ENCODE results near the gene FBXO31. TPM values are rescaled to one million over a fixed set of nuclear protein-coding genes. Genes with fewer than 3 reads are reported as not detected.

Gene FBXO31
- total and polyA plus RNA-seq, 2 of the 13 experiments (the other 11 are each of a cell fraction or from before 2014, with no cell fraction given), result 92.4 to 101 TPM

DNA sequence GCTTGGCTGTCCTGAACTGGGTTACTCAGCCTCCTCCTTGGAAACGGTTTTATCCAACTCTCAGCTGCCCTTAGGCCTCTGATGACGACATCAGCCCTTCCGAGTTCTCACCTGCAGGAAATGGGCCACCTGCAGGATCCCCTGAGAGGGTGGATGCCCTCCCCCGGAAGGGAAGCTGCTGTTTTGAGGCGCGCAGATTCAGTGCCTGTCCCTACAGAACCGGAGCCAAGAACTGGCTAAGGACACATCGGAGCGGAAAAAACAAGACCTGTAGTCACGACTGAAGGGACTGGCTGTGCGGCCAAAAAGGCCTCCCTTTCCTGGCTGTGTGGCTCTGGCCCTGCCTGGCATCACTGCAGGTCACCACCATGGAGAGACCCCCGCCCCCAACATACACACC is 54.7 kb downstream of the FBXO31 start (continued):
- peak; percentile 86 for TF ChIP-seq RBM22 (optimal IDR thresholded peaks at IDR 0.05; ENCODE audit: low read length)
- TF ChIP-seq MED1 (CRISPR knock-in tag; IDR thresholded peaks at IDR 0.05), result no peak

DNA sequence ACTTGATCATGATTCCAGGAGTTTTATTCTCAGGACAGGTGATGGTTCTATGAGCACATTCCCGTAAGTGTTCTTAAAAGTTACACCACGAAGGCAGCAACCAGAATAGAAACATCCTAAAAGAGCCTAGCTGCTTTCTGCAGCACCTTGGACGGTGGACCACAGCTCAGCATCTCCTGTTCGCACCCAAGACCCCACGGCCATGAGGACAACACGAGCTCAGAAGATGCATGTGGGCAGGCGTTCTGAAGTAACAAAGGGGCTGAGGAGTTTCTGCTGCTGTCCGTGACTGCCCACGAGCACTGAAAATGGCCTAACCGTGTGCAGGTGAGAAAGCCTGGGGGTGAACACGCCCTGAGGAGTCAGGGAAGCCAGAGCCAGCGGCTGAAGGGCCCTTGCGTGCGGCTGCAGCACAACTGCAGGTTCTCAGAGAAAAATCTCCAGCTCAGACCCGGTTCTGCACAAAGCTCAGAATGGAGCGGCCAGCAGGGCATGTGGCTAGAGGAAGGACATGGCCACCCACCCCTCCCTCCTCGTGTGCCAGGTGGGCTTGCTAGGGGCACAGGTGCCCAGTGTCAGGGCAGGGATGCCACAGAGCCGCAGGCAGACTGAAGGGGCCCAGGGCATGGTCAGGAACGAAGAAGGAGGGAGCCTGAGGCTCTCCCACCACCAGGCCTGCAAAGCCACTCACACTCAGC is 55.6 kb downstream of the FBXO31 start:
- intact Hi-C loops (cut with micrococcal nuclease; ENCODE audit: unreplicated experiment), result no loop called here
- H3K4me3 ChIP-seq (replicated peaks in 1 of 3; ENCODE audit: insufficient read depth in 1 of 3, low read depth in 2 of 3, low read length in 3 of 3), result no peak overlapping the region
- ATAC-seq, result no peak
- H3K27me3 ChIP-seq (ENCODE audit: control insufficient read depth in 1 of 2, insufficient read depth in 2 of 2, low read length in 2 of 2), result no peaks in the 10 kb centered on the region
- no peaks in the 10 kb centered on the region for H3K4me1 ChIP-seq (ENCODE audit: insufficient read depth, low read length)
- no peak for DNase-seq (ENCODE audit: low spot score)
- WGBS (ENCODE audit: low lambda C conversion rate), result 98% methylated on average over 15 of the region's 19 CpGs
- ChIA-PET POLR2A (interaction anchor here (1.9 to 2.5 kb wide), 2 partner anchors 53 to 56 kb away, joined by 4 to 13 read pairs; partner anchors contain the start of gene FBXO31), CTCF (ENCODE audit: low intra/inter-chr PET ratio, low total read pairs) (no interaction called here)
- peaks cover 11% of the 10 kb centered on the region for H3K79me2 ChIP-seq (ENCODE audit: insufficient read depth, low read length)
- peaks cover 83% of the 10 kb centered on the region for H4K20me1 ChIP-seq (ENCODE audit: insufficient read depth, low read length)
- no TSS peak for BruUV-seq (replicated peaks)
- peaks cover 53 to 81% of the 10 kb centered on the region in 2 experiments for H3K36me3 ChIP-seq (replicated peaks in 1 of 2; ENCODE audit: control insufficient read depth in 1 of 2, insufficient read depth in 2 of 2, low read length in 2 of 2)
- no peak overlapping the region for H2AFZ ChIP-seq (ENCODE audit: low read length)
- no peak overlapping the region for H3K27ac ChIP-seq (ENCODE audit: extremely low read length, insufficient read depth, low read length)
- in situ Hi-C loops (cut with HindIII; ENCODE audit: extremely low pct_ligation_motif_present, low pct_unique_long_range_greater_than_20kb), result no loop called here
- FAIRE-seq, result no peak
- no peak overlapping the region for H3K9ac ChIP-seq (ENCODE audit: insufficient read depth, low read depth, low read length)
- no peak overlapping the region for H3K4me2 ChIP-seq (ENCODE audit: low read depth, low read length)
- no peaks in the 10 kb centered on the region for H3K9me3 ChIP-seq (ENCODE audit: low read length)
- no peak for TF ChIP-seq ZNF672 (CRISPR knock-in tag; IDR thresholded peaks at IDR 0.05)
- TF ChIP-seq NRL (CRISPR knock-in tag; IDR thresholded peaks at IDR 0.05; ENCODE audit: borderline replicate concordance), result 0 out of 2 replicates have a peak, but pooled peaks have one; percentile 17
- TF ChIP-seq ZNF552 (CRISPR knock-in tag; IDR thresholded peaks at IDR 0.05; ENCODE audit: borderline replicate concordance), result 0 out of 2 replicates have a peak, but pooled peaks have one; percentile 34
- TF ChIP-seq KAT8 (CRISPR knock-in tag; IDR thresholded peaks at IDR 0.05), result no peak
- no peak for TF ChIP-seq CBX2 (IDR thresholded peaks at IDR 0.05; ENCODE audit: low read depth, low read length)
- no peak for TF ChIP-seq CBX2 (CRISPR knock-in tag; IDR thresholded peaks at IDR 0.05; ENCODE audit: low read depth)
- no peak for TF ChIP-seq ZBTB42 (CRISPR knock-in tag; IDR thresholded peaks at IDR 0.05)
- TF ChIP-seq SUZ12 (IDR thresholded peaks at IDR 0.05; ENCODE audit: low read depth, low read length), result no peak
- TF ChIP-seq RARG (CRISPR knock-in tag; IDR thresholded peaks at IDR 0.05; ENCODE audit: low read depth), result no peak
- TF ChIP-seq AKAP8 (CRISPR knock-in tag; IDR thresholded peaks at IDR 0.05), result 0 out of 2 replicates have a peak, but pooled peaks have one; percentile 47
- TF ChIP-seq, protein P1, sequence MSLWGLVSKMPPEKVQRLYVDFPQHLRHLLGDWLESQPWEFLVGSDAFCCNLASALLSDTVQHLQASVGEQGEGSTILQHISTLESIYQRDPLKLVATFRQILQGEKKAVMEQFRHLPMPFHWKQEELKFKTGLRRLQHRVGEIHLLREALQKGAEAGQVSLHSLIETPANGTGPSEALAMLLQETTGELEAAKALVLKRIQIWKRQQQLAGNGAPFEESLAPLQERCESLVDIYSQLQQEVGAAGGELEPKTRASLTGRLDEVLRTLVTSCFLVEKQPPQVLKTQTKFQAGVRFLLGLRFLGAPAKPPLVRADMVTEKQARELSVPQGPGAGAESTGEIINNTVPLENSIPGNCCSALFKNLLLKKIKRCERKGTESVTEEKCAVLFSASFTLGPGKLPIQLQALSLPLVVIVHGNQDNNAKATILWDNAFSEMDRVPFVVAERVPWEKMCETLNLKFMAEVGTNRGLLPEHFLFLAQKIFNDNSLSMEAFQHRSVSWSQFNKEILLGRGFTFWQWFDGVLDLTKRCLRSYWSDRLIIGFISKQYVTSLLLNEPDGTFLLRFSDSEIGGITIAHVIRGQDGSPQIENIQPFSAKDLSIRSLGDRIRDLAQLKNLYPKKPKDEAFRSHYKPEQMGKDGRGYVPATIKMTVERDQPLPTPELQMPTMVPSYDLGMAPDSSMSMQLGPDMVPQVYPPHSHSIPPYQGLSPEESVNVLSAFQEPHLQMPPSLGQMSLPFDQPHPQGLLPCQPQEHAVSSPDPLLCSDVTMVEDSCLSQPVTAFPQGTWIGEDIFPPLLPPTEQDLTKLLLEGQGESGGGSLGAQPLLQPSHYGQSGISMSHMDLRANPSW (CRISPR knock-in tag; IDR thresholded peaks at IDR 0.05; ENCODE audit: borderline replicate concordance), result no peak
- no peak for TF ChIP-seq PCBP2 (optimal IDR thresholded peaks at IDR 0.05; ENCODE audit: low read depth, low read length, poor library complexity, severe bottlenecking)
- no peak for TF ChIP-seq ZNF879 (CRISPR knock-in tag; IDR thresholded peaks at IDR 0.05)
- TF ChIP-seq ZNF530 (CRISPR knock-in tag; IDR thresholded peaks at IDR 0.05; ENCODE audit: low read depth), result no peak
- TF ChIP-seq, protein P2, sequence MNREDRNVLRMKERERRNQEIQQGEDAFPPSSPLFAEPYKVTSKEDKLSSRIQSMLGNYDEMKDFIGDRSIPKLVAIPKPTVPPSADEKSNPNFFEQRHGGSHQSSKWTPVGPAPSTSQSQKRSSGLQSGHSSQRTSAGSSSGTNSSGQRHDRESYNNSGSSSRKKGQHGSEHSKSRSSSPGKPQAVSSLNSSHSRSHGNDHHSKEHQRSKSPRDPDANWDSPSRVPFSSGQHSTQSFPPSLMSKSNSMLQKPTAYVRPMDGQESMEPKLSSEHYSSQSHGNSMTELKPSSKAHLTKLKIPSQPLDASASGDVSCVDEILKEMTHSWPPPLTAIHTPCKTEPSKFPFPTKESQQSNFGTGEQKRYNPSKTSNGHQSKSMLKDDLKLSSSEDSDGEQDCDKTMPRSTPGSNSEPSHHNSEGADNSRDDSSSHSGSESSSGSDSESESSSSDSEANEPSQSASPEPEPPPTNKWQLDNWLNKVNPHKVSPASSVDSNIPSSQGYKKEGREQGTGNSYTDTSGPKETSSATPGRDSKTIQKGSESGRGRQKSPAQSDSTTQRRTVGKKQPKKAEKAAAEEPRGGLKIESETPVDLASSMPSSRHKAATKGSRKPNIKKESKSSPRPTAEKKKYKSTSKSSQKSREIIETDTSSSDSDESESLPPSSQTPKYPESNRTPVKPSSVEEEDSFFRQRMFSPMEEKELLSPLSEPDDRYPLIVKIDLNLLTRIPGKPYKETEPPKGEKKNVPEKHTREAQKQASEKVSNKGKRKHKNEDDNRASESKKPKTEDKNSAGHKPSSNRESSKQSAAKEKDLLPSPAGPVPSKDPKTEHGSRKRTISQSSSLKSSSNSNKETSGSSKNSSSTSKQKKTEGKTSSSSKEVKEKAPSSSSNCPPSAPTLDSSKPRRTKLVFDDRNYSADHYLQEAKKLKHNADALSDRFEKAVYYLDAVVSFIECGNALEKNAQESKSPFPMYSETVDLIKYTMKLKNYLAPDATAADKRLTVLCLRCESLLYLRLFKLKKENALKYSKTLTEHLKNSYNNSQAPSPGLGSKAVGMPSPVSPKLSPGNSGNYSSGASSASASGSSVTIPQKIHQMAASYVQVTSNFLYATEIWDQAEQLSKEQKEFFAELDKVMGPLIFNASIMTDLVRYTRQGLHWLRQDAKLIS (CRISPR knock-in tag; IDR thresholded peaks at IDR 0.05), result no peak
- no peak for TF ChIP-seq ZNF660 (CRISPR knock-in tag; IDR thresholded peaks at IDR 0.05; ENCODE audit: borderline replicate concordance, low read depth)

Data from HepG2 (cell line).